ENCODE measurements around the gene DGKQ.

The DGKQ gene

DNA sequence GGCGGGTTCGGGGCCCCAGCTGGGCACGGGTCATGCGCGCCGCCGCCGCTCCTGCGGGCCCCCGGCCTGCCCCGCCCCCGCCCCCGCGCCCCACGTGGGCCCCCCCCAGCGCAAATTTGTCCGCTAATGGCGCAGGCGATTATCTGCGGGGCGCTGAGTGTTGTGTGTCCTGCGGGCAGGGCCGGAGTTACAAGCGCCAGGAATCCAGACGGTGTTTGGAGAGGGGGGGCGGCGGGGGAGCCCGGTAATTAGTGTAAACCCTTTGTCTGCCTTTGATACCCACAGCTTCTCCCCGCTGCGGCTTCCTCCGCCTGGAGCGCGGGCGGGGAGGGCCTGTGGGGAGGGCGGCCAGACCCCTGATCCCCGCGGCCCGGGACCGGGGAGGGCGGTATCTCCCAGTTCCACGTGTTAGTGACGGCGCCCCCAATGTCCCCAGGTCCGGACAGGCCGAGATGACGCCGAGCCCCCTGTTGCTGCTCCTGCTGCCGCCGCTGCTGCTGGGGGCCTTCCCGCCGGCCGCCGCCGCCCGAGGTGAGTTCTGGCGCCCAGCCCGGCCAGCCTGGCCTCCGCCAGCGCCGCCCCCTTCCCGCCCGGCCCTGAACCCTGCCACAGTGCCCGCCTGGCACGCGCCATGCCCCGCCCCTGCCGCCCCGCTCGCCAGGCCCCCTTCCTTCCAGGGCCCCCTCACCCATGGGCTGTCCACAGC lies 38.8 kb upstream of the DGKQ start:
- no peak for TF ChIP-seq SIN3A (IDR thresholded peaks at IDR 0.05; ENCODE audit: borderline replicate concordance, insufficient read depth, low read length)
- TF ChIP-seq POLR2AphosphoS5 (IDR thresholded peaks at IDR 0.05; ENCODE audit: low read depth, low read length): no peak
- no peak for TF ChIP-seq REST (IDR thresholded peaks at IDR 0.05; ENCODE audit: insufficient read depth in 1 of 2, low read depth in 2 of 2, low read length in 2 of 2)
- TF ChIP-seq TAF1 (IDR thresholded peaks at IDR 0.05; ENCODE audit: borderline replicate concordance, insufficient read depth, low read length): no peak

GRCh38 chr4:1011666-1012033 lies 38.3 kb upstream of the DGKQ start:
- TF ChIP-seq SIN3A (IDR thresholded peaks at IDR 0.05; ENCODE audit: borderline replicate concordance, insufficient read depth, low read length) (no peak), POLR2AphosphoS5 (IDR thresholded peaks at IDR 0.05; ENCODE audit: low read depth, low read length) (no peak), TAF1 (IDR thresholded peaks at IDR 0.05; ENCODE audit: borderline replicate concordance, insufficient read depth, low read length) (no peak)

- TF ChIP-seq REST (IDR thresholded peaks at IDR 0.05; ENCODE audit: insufficient read depth in 1 of 2, low read depth in 2 of 2, low read length in 2 of 2) (no peak), SIN3A (IDR thresholded peaks at IDR 0.05; ENCODE audit: borderline replicate concordance, insufficient read depth, low read length) (no peak)
These were observed 37.8 kb upstream of the DGKQ start, which contains the start of gene FGFRL1 for GRCh38 chr4:1011022-1011665. Gene FGFRL1 (plus strand): TSS chr4:1011626. CDS start chr4:1012486, 860 bp downstream.

DNA sequence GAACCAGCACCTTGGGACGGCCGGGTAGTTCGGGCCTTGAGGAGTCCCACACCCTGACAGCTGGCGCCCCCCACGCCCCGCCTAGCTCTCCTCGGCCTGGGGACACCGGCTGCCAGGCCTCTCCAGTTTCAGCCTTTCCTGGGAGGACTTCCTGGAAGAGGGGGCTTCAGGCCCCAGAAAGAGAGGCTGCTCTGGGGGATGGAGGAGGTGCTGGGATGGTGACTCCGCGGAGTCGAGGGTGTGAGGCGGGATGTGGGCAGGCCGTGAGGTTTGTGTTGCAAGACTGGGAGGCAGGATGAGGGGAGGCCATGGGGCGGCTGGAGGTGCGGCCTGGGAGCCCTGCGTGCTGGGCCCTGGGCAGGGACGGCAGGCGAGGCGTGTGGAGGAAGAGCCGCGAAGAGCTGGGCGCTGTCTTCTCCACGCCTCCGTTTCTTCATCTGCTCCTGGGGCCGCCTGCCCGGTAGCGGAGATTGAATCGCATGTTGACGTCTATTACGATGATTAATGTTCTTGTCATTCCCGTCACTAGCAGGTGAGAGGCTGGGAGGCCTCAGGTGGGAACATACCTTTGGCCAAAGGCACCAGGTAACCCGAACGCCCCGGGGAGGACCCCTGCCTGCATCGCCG lies 37.1 kb upstream of the DGKQ start:
- TF ChIP-seq REST (IDR thresholded peaks at IDR 0.05; ENCODE audit: insufficient read depth in 1 of 2, low read depth in 2 of 2, low read length in 2 of 2): no peak
- no peak for TF ChIP-seq SIN3A (IDR thresholded peaks at IDR 0.05; ENCODE audit: borderline replicate concordance, insufficient read depth, low read length)
- TF ChIP-seq TAF1 (IDR thresholded peaks at IDR 0.05; ENCODE audit: borderline replicate concordance, insufficient read depth, low read length): no peak
- TF ChIP-seq POLR2AphosphoS5 (IDR thresholded peaks at IDR 0.05; ENCODE audit: low read depth, low read length): no peak
- TF ChIP-seq FOXP2 (optimal IDR thresholded peaks at IDR 0.05; ENCODE audit: borderline replicate concordance, extremely low read depth, extremely low read length, insufficient read depth): no peak

GRCh38 chr4:1009542-1010394 lies 36.4 kb upstream of the DGKQ start:
- TF ChIP-seq TAF1 (IDR thresholded peaks at IDR 0.05; ENCODE audit: borderline replicate concordance, insufficient read depth, low read length) (no peak), REST (IDR thresholded peaks at IDR 0.05; ENCODE audit: insufficient read depth in 1 of 2, low read depth in 2 of 2, low read length in 2 of 2) (no peak), POLR2AphosphoS5 (IDR thresholded peaks at IDR 0.05; ENCODE audit: low read depth, low read length) (no peak)
